A549 (cell line): ENCODE results near the gene MNX1.

Experiments used
- CEBPB ChIP-seq, 2 experiments: fragments of >200 bp in 1 of 2; sonication (Bioruptor Twin) in 1 of 2; formaldehyde crosslinking in 1 of 2; IDR thresholded peaks; 2 replicates each; pipeline ENCODE4 v1.6.1; 2012 to 2016
- CTCF ChIP-seq: fragments of >200 bp; sonication (Bioruptor Twin); formaldehyde crosslinking; IDR thresholded peaks from 3 replicates; pipeline ENCODE4 v1.5.1; 2016
- EHMT2 ChIP-seq: fragments of 200-600 bp; sonication (generic); IDR thresholded peaks from 2 replicates; pipeline ENCODE4 v1.6.1; 2016; ENCODE audit warnings: antibody characterized with exemption, low read depth, mild to moderate bottlenecking, moderate library complexity
- EP300 ChIP-seq, 2 experiments: fragments of >200 bp; sonication (Bioruptor Twin); formaldehyde crosslinking; IDR thresholded peaks; 2 replicates in 1 of 2; 3 replicates in 1 of 2; pipeline ENCODE4 v1.6.1; 2016 to 2017
- HDAC2 ChIP-seq: fragments of 200-600 bp; sonication (generic); IDR thresholded peaks from 2 replicates; pipeline ENCODE4 v1.6.1; 2016
- HES2 ChIP-seq: fragments of >200 bp; sonication (Bioruptor Twin); formaldehyde crosslinking; IDR thresholded peaks from 2 replicates; pipeline ENCODE4 v1.6.1; 2016
- KDM1A ChIP-seq: fragments of 200-600 bp; sonication (generic); IDR thresholded peaks from 2 replicates; pipeline ENCODE4 v1.6.1; 2016; ENCODE audit warnings: low read depth, mild to moderate bottlenecking
- MAX ChIP-seq: IDR thresholded peaks from 2 replicates; pipeline ENCODE4 v1.6.1; 2012
- MAZ ChIP-seq: fragments of 150-350 bp; IDR thresholded peaks from 2 replicates; pipeline ENCODE4 v1.6.1; 2014; ENCODE audit warnings: antibody characterized with exemption, low read depth, low read length, borderline replicate concordance
- NR3C1 ChIP-seq: fragments of >200 bp; sonication (Bioruptor Twin); formaldehyde crosslinking; IDR thresholded peaks from 3 replicates; pipeline ENCODE4 v1.6.1; 2017
- POLR2A ChIP-seq: IDR thresholded peaks from 2 replicates; pipeline ENCODE4 v1.6.1; 2012; ENCODE audit warnings: mild to moderate bottlenecking, low read length
- RAD21 ChIP-seq, 2 experiments: fragments of >200 bp in 1 of 2; sonication (Bioruptor Twin) in 1 of 2; formaldehyde crosslinking in 1 of 2; IDR thresholded peaks in 1 of 2; conservative IDR thresholded peaks in 1 of 2; 2 replicates in 1 of 2; 3 replicates in 1 of 2; pipeline ENCODE4 v1.6.1; 2012 to 2018; ENCODE audit warnings: inconsistent platforms in 1 of 2
- REST ChIP-seq: fragments of 200-600 bp; sonication (generic); IDR thresholded peaks from 2 replicates; pipeline ENCODE4 v1.6.1; 2016; ENCODE audit warnings: antibody characterized with exemption, mild to moderate bottlenecking, moderate library complexity
- USF2 ChIP-seq: fragments of 450-650 bp; IDR thresholded peaks from 2 replicates; pipeline ENCODE4 v1.6.1; 2014; ENCODE audit warnings: antibody characterized with exemption

GRCh38 chr7:156966387-156966786 is 44.1 kb downstream of the MNX1 start:
- TF ChIP-seq KDM1A (no peak), CTCF (no peak), HES2 (no peak), MAZ (no peak), REST (no peak), MAX (no peak), EHMT2 (no peak), HDAC2 (no peak), POLR2A (no peak), CEBPB (IDR thresholded peaks at IDR 0.05) (no peak), EP300 (IDR thresholded peaks at IDR 0.05) (no peak), NR3C1 (no peak), USF2 (no peak), RAD21 (conservative IDR thresholded peaks at IDR 0.05 in 1 of 2, IDR thresholded peaks at IDR 0.05 in 1 of 2) (no peak)
